Measurements from ENCODE around the gene PLCB4.

PLCB4 gene

GRCh38 chr20:9483131-9483530 is 414.2 kb downstream of the PLCB4 start:
- no peak overlapping the region for H4K8ac ChIP-seq (ENCODE audit: low read depth, low read length)
- WGBS (ENCODE audit: extremely low coverage, insufficient coverage, insufficient read length), result no CpG with 5 or more reads among the region's 2 CpGs
- no peak overlapping the region for H3K18ac ChIP-seq (ENCODE audit: low read length)
- no peaks in the 10 kb centered on the region for H3K9me3 ChIP-seq (ENCODE audit: insufficient read depth, low read depth, low read length)
- no peak overlapping the region for H2AK5ac ChIP-seq (ENCODE audit: low read length)
- H2BK5ac ChIP-seq (ENCODE audit: low read depth, low read length, poor library complexity), result no peak overlapping the region
- no peaks in the 10 kb centered on the region for H3K79me1 ChIP-seq (ENCODE audit: low read length)
- no peak overlapping the region for H2AFZ ChIP-seq (ENCODE audit: insufficient read depth, low read length, poor library complexity)
- H3K4me1 ChIP-seq (ENCODE audit: control insufficient read depth in 1 of 2, insufficient read depth in 2 of 2, low read length in 2 of 2), result no peaks in the 10 kb centered on the region
- H3K9ac ChIP-seq (ENCODE audit: low read length), result no peak overlapping the region
- H3K4me3 ChIP-seq (ENCODE audit: low read depth, low read length), result no peak overlapping the region
- no peaks in the 10 kb centered on the region for H3K27me3 ChIP-seq (ENCODE audit: insufficient read depth, low read length)
- H3K23ac ChIP-seq (ENCODE audit: low read length), result no peak overlapping the region
- H4K91ac ChIP-seq (ENCODE audit: low read depth, low read length), result no peak overlapping the region
- no peaks in the 10 kb centered on the region for H3K79me2 ChIP-seq (ENCODE audit: control insufficient read depth, insufficient read depth, low read length, poor library complexity)
- H3K27ac ChIP-seq (ENCODE audit: low read depth, low read length), result no peak overlapping the region
- H2BK12ac ChIP-seq (ENCODE audit: low read length), result no peak overlapping the region
- no peak overlapping the region for H2BK120ac ChIP-seq (ENCODE audit: insufficient read depth, low read length, poor library complexity)
- H3K36me3 ChIP-seq (ENCODE audit: control insufficient read depth in 1 of 2, insufficient read depth in 2 of 2, low read length in 2 of 2), result no peaks in the 10 kb centered on the region
- H3K4ac ChIP-seq (ENCODE audit: low read depth, low read length), result no peak overlapping the region
- DNase-seq, result no peak
- no peak overlapping the region for H3K4me2 ChIP-seq (ENCODE audit: low read length)
- no peak overlapping the region for H3K14ac ChIP-seq (ENCODE audit: low read length)
- no peak overlapping the region for H4K12ac ChIP-seq (ENCODE audit: low read depth, low read length)

- H3K18ac ChIP-seq (ENCODE audit: low read length), result no peak overlapping the region
- no peak overlapping the region for H3K4ac ChIP-seq (ENCODE audit: low read depth, low read length)
- no peak for DNase-seq
- H3K79me1 ChIP-seq (ENCODE audit: low read length), result no peaks in the 10 kb centered on the region
- H2AFZ ChIP-seq (ENCODE audit: insufficient read depth, low read length, poor library complexity), result no peak overlapping the region
- H2AK5ac ChIP-seq (ENCODE audit: low read length), result no peak overlapping the region
- no peak overlapping the region for H3K9ac ChIP-seq (ENCODE audit: low read length)
- no peak overlapping the region for H3K27ac ChIP-seq (ENCODE audit: low read depth, low read length)
- H3K4me1 ChIP-seq (ENCODE audit: control insufficient read depth in 1 of 2, insufficient read depth in 2 of 2, low read length in 2 of 2), result no peaks in the 10 kb centered on the region
- no peak overlapping the region for H3K14ac ChIP-seq (ENCODE audit: low read length)
- no peak overlapping the region for H2BK120ac ChIP-seq (ENCODE audit: insufficient read depth, low read length, poor library complexity)
- H3K79me2 ChIP-seq (ENCODE audit: control insufficient read depth, insufficient read depth, low read length, poor library complexity), result no peaks in the 10 kb centered on the region
- H3K36me3 ChIP-seq (ENCODE audit: control insufficient read depth in 1 of 2, insufficient read depth in 2 of 2, low read length in 2 of 2), result no peaks in the 10 kb centered on the region
- H3K27me3 ChIP-seq (ENCODE audit: insufficient read depth, low read length), result no peaks in the 10 kb centered on the region
- WGBS (ENCODE audit: extremely low coverage, insufficient coverage, insufficient read length), result no CpG with 5 or more reads among the region's 9 CpGs
- no peak overlapping the region for H3K23ac ChIP-seq (ENCODE audit: low read length)
- H3K4me3 ChIP-seq (ENCODE audit: low read depth, low read length), result no peak overlapping the region
- H2BK5ac ChIP-seq (ENCODE audit: low read depth, low read length, poor library complexity), result no peak overlapping the region
- no peak overlapping the region for H2BK12ac ChIP-seq (ENCODE audit: low read length)
- no peak overlapping the region for H4K8ac ChIP-seq (ENCODE audit: low read depth, low read length)
- no peak overlapping the region for H4K91ac ChIP-seq (ENCODE audit: low read depth, low read length)
- H4K12ac ChIP-seq (ENCODE audit: low read depth, low read length), result no peak overlapping the region
- H3K4me2 ChIP-seq (ENCODE audit: low read length), result no peak overlapping the region
- no peaks in the 10 kb centered on the region for H3K9me3 ChIP-seq (ENCODE audit: insufficient read depth, low read depth, low read length)
Observed at GRCh38 chr20:9485614-9486340, 416.9 kb downstream of the PLCB4 start.

GRCh38 chr20:9487231-9487630 is 418.3 kb downstream of the PLCB4 start:
- H3K9me3 ChIP-seq (ENCODE audit: insufficient read depth, low read depth, low read length), result no peaks in the 10 kb centered on the region
- no peaks in the 10 kb centered on the region for H3K79me1 ChIP-seq (ENCODE audit: low read length)
- no peak overlapping the region for H3K27ac ChIP-seq (ENCODE audit: low read depth, low read length)
- no CpG with 5 or more reads among the region's 4 CpGs for WGBS (ENCODE audit: extremely low coverage, insufficient coverage, insufficient read length)
- no peak overlapping the region for H3K4me2 ChIP-seq (ENCODE audit: low read length)
- H2BK12ac ChIP-seq (ENCODE audit: low read length), result no peak overlapping the region
- no peak overlapping the region for H2AFZ ChIP-seq (ENCODE audit: insufficient read depth, low read length, poor library complexity)
- no peak overlapping the region for H3K9ac ChIP-seq (ENCODE audit: low read length)
- H3K23ac ChIP-seq (ENCODE audit: low read length), result no peak overlapping the region
- no peak overlapping the region for H3K18ac ChIP-seq (ENCODE audit: low read length)
- no peak for DNase-seq
- H3K4me1 ChIP-seq (ENCODE audit: control insufficient read depth in 1 of 2, insufficient read depth in 2 of 2, low read length in 2 of 2), result no peaks in the 10 kb centered on the region
- no peaks in the 10 kb centered on the region for H3K79me2 ChIP-seq (ENCODE audit: control insufficient read depth, insufficient read depth, low read length, poor library complexity)
- H3K4ac ChIP-seq (ENCODE audit: low read depth, low read length), result no peak overlapping the region
- no peak overlapping the region for H3K4me3 ChIP-seq (ENCODE audit: low read depth, low read length)
- H3K27me3 ChIP-seq (ENCODE audit: insufficient read depth, low read length), result no peaks in the 10 kb centered on the region
- no peak overlapping the region for H2BK120ac ChIP-seq (ENCODE audit: insufficient read depth, low read length, poor library complexity)
- no peak overlapping the region for H3K14ac ChIP-seq (ENCODE audit: low read length)
- no peak overlapping the region for H4K12ac ChIP-seq (ENCODE audit: low read depth, low read length)
- no peak overlapping the region for H4K8ac ChIP-seq (ENCODE audit: low read depth, low read length)
- no peak overlapping the region for H4K91ac ChIP-seq (ENCODE audit: low read depth, low read length)
- no peak overlapping the region for H2BK5ac ChIP-seq (ENCODE audit: low read depth, low read length, poor library complexity)
- H2AK5ac ChIP-seq (ENCODE audit: low read length), result no peak overlapping the region
- H3K36me3 ChIP-seq (ENCODE audit: control insufficient read depth in 1 of 2, insufficient read depth in 2 of 2, low read length in 2 of 2), result no peaks in the 10 kb centered on the region

GRCh38 chr20:9488063-9488462 is 419.2 kb downstream of the PLCB4 start:
- Histone ChIP-seq H3K14ac (ENCODE audit: low read length) (no peak overlapping the region), H3K27me3 (ENCODE audit: insufficient read depth, low read length) (no peaks in the 10 kb centered on the region), H3K9ac (ENCODE audit: low read length) (no peak overlapping the region), H2BK120ac (ENCODE audit: insufficient read depth, low read length, poor library complexity) (no peak overlapping the region), H3K79me2 (ENCODE audit: control insufficient read depth, insufficient read depth, low read length, poor library complexity) (no peaks in the 10 kb centered on the region), H2AFZ (ENCODE audit: insufficient read depth, low read length, poor library complexity) (no peak overlapping the region), H3K4me1 (ENCODE audit: control insufficient read depth in 1 of 2, insufficient read depth in 2 of 2, low read length in 2 of 2) (no peaks in the 10 kb centered on the region), H3K23ac (ENCODE audit: low read length) (no peak overlapping the region), H3K4ac (ENCODE audit: low read depth, low read length) (no peak overlapping the region), H3K4me3 (ENCODE audit: low read depth, low read length) (no peak overlapping the region), H3K4me2 (ENCODE audit: low read length) (no peak overlapping the region), H3K27ac (ENCODE audit: low read depth, low read length) (no peak overlapping the region), H2BK5ac (ENCODE audit: low read depth, low read length, poor library complexity) (no peak overlapping the region), H4K91ac (ENCODE audit: low read depth, low read length) (no peak overlapping the region), H2AK5ac (ENCODE audit: low read length) (no peak overlapping the region), H3K36me3 (ENCODE audit: control insufficient read depth in 1 of 2, insufficient read depth in 2 of 2, low read length in 2 of 2) (no peaks in the 10 kb centered on the region), H4K12ac (ENCODE audit: low read depth, low read length) (no peak overlapping the region), H2BK12ac (ENCODE audit: low read length) (no peak overlapping the region), H3K79me1 (ENCODE audit: low read length) (no peaks in the 10 kb centered on the region), H4K8ac (ENCODE audit: low read depth, low read length) (no peak overlapping the region), H3K9me3 (ENCODE audit: insufficient read depth, low read depth, low read length) (no peaks in the 10 kb centered on the region), H3K18ac (ENCODE audit: low read length) (no peak overlapping the region)
- WGBS (ENCODE audit: extremely low coverage, insufficient coverage, insufficient read length), result no CpG with 5 or more reads among the region's 2 CpGs
- no peak for DNase-seq
